Erythroblast (primary cell): ENCODE measurements around the gene FICD.

Source experiments
- GATA1 ChIP-seq: IDR thresholded peaks from 2 replicates; pipeline ENCODE4 v1.6.1; 2011; ENCODE audit warnings: low read depth, mild to moderate bottlenecking, control low read depth, low read length, moderate library complexity
- POLR2A ChIP-seq: IDR thresholded peaks from 2 replicates; pipeline ENCODE4 v1.6.1; 2011; ENCODE audit warnings: mild to moderate bottlenecking, low read length

DNA sequence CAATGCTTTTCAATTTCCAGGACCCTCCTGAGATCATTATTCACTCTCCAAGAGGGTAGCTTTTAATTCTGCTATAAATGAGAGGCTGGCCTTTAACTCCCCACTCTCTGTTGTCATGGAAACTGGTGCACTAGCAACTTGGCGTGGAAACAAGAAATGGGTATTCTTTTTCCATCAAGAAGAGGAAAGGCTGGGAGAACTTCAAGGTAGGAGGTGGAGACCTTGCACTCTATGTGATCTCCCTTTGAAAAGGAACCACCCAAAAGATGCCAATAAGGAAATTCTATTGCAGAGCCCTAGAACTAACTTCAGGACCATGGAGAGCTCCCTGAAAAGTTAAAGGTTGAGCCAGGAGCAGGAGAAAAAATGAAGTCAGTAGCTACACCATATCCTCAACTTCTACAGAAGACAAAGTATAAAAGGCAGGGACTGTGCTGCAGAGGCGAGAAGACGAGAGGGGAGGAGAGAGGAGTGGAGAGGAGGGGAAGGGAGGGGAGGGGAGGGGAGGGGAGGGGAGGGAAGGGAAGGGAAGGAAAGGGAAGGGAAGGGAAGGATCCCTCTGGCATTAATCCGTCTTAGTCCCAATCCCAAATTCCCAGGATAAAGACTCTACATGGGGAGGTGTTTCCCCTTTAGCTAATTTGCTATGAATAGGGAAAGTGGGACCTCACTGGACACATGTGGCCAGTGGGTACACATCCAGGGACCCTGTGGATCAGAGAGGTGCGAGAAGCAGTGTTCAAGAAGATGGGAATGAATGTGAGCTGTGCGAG is 46.7 kb upstream of the FICD start:
- TF ChIP-seq POLR2A (no peak), GATA1 (no peak)
